ENCODE results near the gene TMEM87A.
"Not testable (repeated sequence)": the region's sequence is repeated elsewhere in the genome, so short reads cannot be mapped to it uniquely, and the experiment has no call there.

TMEM87A gene

GRCh38 chr15:42270996-42271395 is 2.2 kb downstream of the TMEM87A start:
- DNase-seq (ENCODE audit: low read depth): no peak

GRCh38 chr15:42270551-42270950 is 2.7 kb downstream of the TMEM87A start:
- no peak for DNase-seq (ENCODE audit: low read depth)

- DNase-seq (ENCODE audit: low read depth): no peak
Observed at GRCh38 chr15:42267286-42267685, 5.9 kb downstream of the TMEM87A start.

- DNase-seq (ENCODE audit: low read depth): no peak
Observed at GRCh38 chr15:42264795-42265194, 8.4 kb downstream of the TMEM87A start.

- DNase-seq (ENCODE audit: low read depth): no peak
Observed at GRCh38 chr15:42253300-42253699, 19.9 kb downstream of the TMEM87A start.

GRCh38 chr15:42240823-42241222 is 32.4 kb downstream of the TMEM87A start:
- DNase-seq (ENCODE audit: low read depth): no peak

- DNase-seq (ENCODE audit: low read depth): no peak
Observed at GRCh38 chr15:42239528-42240182, 33.6 kb downstream of the TMEM87A start.

GRCh38 chr15:42233107-42233506 is 40.1 kb downstream of the TMEM87A start:
- no peak for DNase-seq (ENCODE audit: low read depth)

GRCh38 chr15:42232606-42233005 is 40.6 kb downstream of the TMEM87A start:
- no peak for DNase-seq (ENCODE audit: low read depth)

- no peak for DNase-seq (ENCODE audit: low read depth)
Observed at GRCh38 chr15:42231088-42231487, 42.1 kb downstream of the TMEM87A start.

GRCh38 chr15:42228981-42229380 is 44.3 kb downstream of the TMEM87A start:
- DNase-seq (ENCODE audit: low read depth): not testable (repeated sequence)

GRCh38 chr15:42228036-42228435 is 45.2 kb downstream of the TMEM87A start:
- DNase-seq (ENCODE audit: low read depth): no peak

- DNase-seq (ENCODE audit: low read depth): no peak
Observed at GRCh38 chr15:42226648-42227047, 46.6 kb downstream of the TMEM87A start.

GRCh38 chr15:42220216-42220615 is 53.0 kb downstream of the TMEM87A start:
- DNase-seq (ENCODE audit: low read depth): no peak

GRCh38 chr15:42218953-42219592 is 54.2 kb downstream of the TMEM87A start:
- DNase-seq (ENCODE audit: low read depth): no peak

- no peak for DNase-seq (ENCODE audit: low read depth)
Observed at GRCh38 chr15:42217568-42217967, 55.7 kb downstream of the TMEM87A start.

- DNase-seq (ENCODE audit: low read depth): no peak
Observed at GRCh38 chr15:42215913-42216829, 57.1 kb downstream of the TMEM87A start.

- no peak for DNase-seq (ENCODE audit: low read depth)
Observed at GRCh38 chr15:42214600-42214999, 58.6 kb downstream of the TMEM87A start.

GRCh38 chr15:42213511-42213910 is 59.7 kb downstream of the TMEM87A start:
- DNase-seq (ENCODE audit: low read depth): no peak

- no peak for DNase-seq (ENCODE audit: low read depth)
Observed at GRCh38 chr15:42210696-42211095, 62.5 kb downstream of the TMEM87A start.

GRCh38 chr15:42207674-42208579 is 65.3 kb downstream of the TMEM87A start, which contains the start of gene VPS39:
Gene VPS39 (minus strand): TSS chr15:42208304. CDS start chr15:42208153, 151 bp downstream.
- DNase-seq (ENCODE audit: low read depth): peak; percentile 75

- no peak for DNase-seq (ENCODE audit: low read depth)
Observed at GRCh38 chr15:42206406-42206805, 66.8 kb downstream of the TMEM87A start.
